ENCODE data around the gene FOXO3.

FOXO3 gene

GRCh38 chr6:108716801-108717791 lies 156.4 kb downstream of the FOXO3 start:
- no peak for DNase-seq

GRCh38 chr6:108719477-108719876 lies 158.8 kb downstream of the FOXO3 start:
- no peak for DNase-seq

GRCh38 chr6:108720827-108721226 lies 160.1 kb downstream of the FOXO3 start:
- no peak for DNase-seq

DNA sequence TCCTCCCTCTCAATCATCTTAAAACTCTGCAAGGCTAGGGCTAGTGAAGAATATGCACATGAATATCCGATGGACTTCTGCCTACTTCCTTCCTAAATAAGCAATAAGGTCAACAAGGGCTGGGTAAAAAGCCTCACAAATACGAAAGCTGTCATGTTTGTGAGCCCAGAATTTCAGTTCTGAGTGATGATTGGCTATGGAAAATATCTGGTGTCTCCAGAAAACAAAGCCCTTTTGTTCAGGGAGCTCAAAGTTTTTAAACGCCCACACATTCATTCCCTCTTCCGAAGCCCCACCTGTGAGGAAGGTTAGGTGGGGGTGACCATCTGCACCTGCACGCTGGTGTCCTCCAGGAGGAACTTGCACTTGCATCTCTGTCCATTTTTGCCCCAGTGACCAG lies 160.6 kb downstream of the FOXO3 start:
- no peak for DNase-seq

DNA sequence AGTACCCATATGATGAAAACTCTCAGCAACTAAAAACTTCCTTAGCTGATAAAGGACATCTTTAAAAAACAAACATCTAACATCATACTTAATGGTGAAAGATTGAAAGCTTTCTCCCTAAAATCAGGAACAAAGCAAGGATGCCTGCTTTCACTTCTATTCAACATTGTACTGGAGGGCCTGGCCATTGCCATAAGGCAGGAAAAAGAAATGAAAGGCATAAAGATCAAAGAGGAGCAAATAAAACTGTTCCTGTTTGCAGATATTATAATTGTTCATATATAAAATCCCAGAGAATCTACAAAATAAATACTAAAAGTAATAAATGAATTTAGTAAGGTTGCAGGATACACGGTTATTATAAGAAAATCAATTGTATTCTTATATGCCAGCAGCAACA lies 162.9 kb downstream of the FOXO3 start:
- DNase-seq, result no peak

- no peak for DNase-seq
These were observed 166.1 kb downstream of the FOXO3 start for GRCh38 chr6:108726726-108727339.

DNA sequence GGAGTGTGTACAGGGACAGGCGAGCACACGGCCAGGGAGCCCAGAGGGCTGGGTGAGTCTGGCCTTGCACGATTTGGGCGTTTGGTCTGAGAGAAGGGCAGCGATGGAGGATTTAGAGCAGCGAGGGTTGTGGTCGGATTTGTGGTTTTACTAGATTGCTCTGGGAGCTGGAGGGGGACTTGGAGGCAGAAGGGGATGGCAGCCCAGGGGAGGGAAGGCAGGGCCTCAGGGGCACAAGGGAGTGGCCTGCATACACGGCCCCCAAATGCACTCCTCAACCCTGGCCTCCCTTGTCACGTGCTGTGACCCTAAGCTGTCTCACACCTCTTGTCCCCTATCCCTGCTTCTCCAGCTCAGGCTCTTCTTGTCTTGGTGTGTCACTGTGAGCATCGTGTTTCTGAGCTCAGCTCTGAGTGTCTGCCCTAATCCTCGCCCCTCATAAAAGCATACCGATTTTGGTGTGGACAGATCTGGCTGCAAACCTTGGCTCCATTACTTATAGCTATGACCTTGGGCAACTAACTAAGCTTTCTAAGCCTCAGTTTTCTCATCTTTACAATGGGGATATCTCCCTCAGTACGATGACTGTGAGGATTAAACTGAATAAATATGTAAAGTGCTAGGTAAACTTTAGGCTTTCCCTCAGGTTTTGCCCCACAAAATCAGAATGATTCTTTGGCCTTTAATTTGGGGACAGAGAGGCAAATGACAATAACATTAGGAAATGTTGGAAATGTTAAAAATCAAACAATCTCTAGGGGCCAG lies 167.4 kb downstream of the FOXO3 start:
- no peak for DNase-seq

DNA sequence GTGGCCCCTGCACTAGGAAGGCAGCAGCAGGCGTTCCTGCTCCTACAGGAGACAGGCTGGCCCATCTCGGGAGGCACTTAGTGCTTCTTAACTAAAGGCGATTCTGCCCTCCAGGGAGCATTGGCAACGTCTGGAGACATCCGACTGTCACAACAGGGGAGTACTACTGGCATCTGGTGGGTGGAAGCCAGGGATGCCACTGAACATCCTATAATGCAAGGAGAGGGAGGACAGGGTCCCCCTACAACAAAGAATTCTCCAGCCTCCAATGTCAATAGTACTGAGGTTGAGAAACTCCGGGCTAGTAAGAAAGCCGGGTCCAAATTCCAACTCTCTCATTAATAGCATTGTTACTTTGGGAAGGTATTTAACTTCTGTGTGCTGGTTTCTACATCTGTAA lies 168.1 kb downstream of the FOXO3 start:
- DNase-seq, result no peak

- no peak for DNase-seq
These were observed 170.2 kb downstream of the FOXO3 start for GRCh38 chr6:108730635-108731515.

DNA sequence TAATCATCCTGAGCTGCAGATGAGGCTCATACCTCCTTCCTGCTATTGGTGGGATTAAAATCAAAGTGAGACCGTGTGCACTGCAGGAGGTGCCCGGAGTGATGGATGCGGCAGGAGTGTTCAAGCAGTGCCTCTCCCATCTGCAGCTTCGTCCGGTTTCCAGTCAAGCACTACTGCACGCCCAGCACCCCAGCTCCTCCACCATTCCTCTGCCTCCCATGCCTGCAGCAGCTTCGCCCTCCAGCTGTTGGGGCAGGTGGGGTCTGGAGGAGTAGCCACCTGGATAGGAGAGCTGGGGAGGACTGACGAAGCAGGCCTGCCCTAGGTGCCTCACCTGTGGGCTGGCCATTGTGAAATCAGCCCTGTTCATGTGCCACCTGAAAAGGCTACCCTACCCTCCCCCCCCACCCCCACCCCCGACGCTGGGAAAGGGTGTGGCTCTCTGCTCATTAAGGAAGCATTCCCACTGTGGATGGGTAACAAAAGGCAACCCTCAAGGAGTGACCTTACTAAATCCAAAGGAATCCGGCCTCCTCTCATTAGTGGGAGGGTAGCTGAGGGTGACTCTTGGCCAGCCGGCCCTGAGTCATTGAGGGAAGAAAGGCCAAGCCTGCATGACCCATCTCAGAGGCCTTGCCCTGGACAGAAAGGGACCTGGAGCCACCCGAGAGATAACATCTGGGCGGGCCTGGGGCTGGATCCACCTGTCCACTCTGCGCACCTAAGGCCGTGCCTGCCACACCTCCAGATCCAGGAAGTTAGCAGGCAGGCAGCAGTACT lies 171.6 kb downstream of the FOXO3 start:
- DNase-seq, result peak; percentile 51

DNA sequence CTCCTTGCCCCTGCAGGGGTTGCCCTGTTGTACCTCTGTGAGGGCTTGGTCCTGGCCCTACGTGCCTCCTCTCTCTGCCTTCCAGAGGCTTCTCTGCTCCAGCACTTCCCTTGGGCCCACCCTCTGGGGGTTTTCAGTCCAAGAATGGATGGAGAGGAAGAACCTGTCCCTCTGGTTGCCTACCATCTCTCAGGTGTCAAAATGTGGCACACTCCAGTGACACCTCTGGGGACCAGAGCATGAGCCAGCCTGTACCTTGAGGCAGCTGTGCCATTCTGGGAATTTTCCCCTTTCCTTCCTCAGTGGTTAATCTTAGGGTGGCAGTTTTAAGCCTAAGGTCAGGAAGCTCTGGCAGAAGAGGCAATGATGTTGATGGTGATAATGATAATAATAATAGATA lies 172.3 kb downstream of the FOXO3 start:
- no peak for DNase-seq

- no peak for DNase-seq
These were observed 173.1 kb downstream of the FOXO3 start for GRCh38 chr6:108733706-108734265.
